Kidney epithelial cell (primary cell): ENCODE results near the gene DLGAP4. TPM values are rescaled to one million over a fixed set of nuclear protein-coding genes. Genes with fewer than 3 reads are reported as not detected.

Experiments
- DNase-seq: peaks from one replicate; pipeline ENCODE4 v3.0.0-alpha.2; 2010; ENCODE audit warnings: low read depth
- H3K27me3 ChIP-seq: 2 replicates; pipeline ENCODE4 v1.6.0; 2011; ENCODE audit warnings: low read length; ENCODE audit not compliant: control insufficient read depth, insufficient read depth
- H3K36me3 ChIP-seq: 2 replicates; pipeline ENCODE4 v1.5.1; 2011; ENCODE audit warnings: low read length; ENCODE audit not compliant: control insufficient read depth, insufficient read depth
- H3K4me3 ChIP-seq: 2 replicates; pipeline ENCODE4 v1.5.1; 2011; ENCODE audit warnings: low read depth, mild to moderate bottlenecking, control low read depth, low read length
- total RNA-seq: library from RNA; depleted of rRNA; stranded (reverse); fragments of >200 nt; gene quantifications from 2 replicates; pipeline ENCODE4 v1.2.3, GENCODE V29; 2015
- TF ChIP-seq, protein P1 (sequence below): IDR thresholded peaks from 2 replicates; pipeline ENCODE4 v1.5.1; 2011; ENCODE audit warnings: mild to moderate bottlenecking, moderate library complexity, low read length, control low read depth, inconsistent platforms; ENCODE audit not compliant: insufficient read depth, poor library complexity, severe bottlenecking

Gene DLGAP4
- total RNA-seq, 1 donor from 2014 or later, result 78.4 TPM

DNA sequence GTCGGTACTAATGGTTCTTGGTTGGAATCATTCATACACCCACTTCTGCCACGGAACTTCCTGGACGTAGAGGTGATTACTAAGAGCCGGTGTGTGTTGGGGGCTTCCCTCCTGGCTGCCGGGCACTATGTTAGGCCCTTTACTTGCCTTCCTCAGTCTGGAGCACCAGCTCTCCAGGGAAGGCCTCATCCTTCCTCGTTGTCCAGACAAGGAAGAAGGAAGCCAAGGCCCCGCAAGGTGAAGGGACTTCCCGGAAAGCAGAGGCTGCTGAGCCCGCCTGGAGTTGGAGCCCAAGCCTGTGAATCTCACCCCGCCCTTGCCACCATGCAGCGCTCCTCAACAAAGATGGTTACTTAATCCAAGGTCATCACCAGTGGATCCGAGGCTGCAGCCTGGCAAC, 43.7 kb upstream of the DLGAP4 start:
- no peak overlapping the region for H3K4me3 ChIP-seq
- no peaks in the 10 kb centered on the region for H3K36me3 ChIP-seq
- TF ChIP-seq, protein P1, sequence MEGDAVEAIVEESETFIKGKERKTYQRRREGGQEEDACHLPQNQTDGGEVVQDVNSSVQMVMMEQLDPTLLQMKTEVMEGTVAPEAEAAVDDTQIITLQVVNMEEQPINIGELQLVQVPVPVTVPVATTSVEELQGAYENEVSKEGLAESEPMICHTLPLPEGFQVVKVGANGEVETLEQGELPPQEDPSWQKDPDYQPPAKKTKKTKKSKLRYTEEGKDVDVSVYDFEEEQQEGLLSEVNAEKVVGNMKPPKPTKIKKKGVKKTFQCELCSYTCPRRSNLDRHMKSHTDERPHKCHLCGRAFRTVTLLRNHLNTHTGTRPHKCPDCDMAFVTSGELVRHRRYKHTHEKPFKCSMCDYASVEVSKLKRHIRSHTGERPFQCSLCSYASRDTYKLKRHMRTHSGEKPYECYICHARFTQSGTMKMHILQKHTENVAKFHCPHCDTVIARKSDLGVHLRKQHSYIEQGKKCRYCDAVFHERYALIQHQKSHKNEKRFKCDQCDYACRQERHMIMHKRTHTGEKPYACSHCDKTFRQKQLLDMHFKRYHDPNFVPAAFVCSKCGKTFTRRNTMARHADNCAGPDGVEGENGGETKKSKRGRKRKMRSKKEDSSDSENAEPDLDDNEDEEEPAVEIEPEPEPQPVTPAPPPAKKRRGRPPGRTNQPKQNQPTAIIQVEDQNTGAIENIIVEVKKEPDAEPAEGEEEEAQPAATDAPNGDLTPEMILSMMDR, result no peak
- peaks cover 3% of the 10 kb centered on the region for H3K27me3 ChIP-seq
- DNase-seq, result no peak

DNA sequence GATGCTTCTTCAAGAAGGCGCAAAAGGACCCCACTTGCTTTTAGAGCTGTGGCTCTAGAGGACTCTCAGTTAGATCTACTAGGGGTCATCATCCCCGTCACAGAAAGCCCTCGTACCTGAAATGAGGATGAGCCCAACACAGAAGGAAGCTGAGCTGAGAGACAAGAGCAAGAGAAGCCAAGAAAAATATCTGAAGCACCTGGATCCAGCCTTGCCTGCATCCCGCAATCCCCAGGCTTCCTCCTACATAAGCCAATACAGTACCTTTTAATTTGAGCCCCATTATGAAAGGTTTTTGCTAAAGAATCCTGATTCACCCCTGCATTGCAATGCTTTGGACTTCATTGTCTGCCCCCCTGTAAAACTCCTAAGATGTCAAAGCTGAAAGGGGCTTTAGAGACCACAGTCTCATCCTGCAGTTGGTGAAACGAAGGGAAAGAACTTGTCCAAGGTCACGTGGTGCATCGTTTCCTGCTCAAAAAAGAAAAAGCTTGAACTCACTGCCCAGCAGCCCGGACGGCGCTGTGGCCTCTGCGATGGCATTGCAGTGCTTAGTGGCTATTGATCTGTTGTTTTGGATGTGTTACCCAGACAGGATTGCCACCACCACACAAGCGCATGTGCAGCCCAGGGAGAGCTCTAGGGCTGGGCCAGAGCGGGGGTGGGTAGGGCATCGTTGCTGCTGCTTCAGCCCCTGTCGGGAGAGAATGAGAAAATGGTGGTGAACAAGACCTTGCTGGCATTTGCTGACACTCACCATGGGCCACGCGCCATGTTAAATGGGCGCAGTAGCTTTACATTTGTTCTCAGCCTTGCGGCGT, 41.5 kb upstream of the DLGAP4 start:
- no peak for DNase-seq
- TF ChIP-seq, protein P1, result no peak
- H3K36me3 ChIP-seq, result no peaks in the 10 kb centered on the region
- no peak overlapping the region for H3K4me3 ChIP-seq
- H3K27me3 ChIP-seq, result peaks cover 3% of the 10 kb centered on the region

DNA sequence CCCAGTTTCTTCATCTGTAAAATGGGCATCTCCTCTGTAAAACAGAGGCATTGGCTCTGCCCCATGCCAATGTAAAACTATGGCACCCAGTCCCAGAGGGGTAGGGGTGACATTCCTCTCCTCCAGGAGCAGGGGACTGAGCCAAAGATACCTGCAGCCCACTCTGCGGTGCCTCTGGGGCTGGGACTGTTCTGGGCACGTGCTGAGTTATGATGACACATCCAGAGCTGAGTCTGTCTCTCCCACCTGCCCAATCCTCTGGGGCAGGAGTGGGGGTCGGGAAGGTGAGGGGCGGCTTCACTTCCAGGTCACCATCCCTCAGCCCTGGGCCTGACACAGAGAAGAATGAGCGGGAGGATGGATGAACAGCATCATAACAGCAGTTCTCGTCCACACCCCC, 40.0 kb upstream of the DLGAP4 start:
- Histone ChIP-seq H3K27me3 (peaks cover 3% of the 10 kb centered on the region), H3K4me3 (no peak overlapping the region), H3K36me3 (no peaks in the 10 kb centered on the region)
- TF ChIP-seq, protein P1, result no peak
- no peak for DNase-seq

DNA sequence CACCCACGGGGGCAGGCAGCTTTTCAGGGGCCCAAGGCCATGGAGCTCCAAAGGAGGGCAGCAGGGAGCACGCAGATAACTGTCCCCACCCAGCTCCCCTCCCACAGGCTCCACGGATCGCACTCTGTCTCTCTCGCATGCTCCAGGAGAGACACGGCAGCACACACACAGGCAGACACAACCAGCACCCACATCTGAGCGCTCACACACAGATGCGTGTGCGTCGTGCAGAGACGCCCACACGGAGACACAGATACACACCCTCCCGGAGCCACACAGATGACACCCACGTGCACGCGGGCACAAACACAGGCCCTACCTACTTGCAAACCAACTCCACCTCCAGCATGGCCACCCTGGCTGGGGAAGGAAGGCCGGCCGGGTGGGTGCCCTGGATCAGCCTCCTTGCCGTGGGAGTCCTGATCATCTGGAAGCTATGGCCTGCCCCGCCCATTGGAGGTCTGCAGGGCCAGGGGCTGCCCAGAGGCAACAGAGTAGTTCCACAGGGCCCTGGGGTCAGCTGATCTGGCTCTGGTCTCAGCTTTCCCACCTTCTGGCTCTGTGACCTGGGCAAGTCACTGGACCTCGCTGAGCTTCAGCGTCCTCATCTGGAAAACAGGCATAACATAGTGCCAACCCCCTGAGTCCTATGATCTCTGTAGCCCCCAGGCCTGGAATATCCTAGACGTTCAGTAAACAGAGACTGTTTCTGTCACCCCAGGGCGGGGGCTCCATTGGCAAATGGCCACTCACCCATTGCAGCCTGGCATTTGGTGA, 38.3 kb upstream of the DLGAP4 start:
- TF ChIP-seq, protein P1, result no peak
- DNase-seq, result no peak
- H3K4me3 ChIP-seq, result no peak overlapping the region
- H3K36me3 ChIP-seq, result no peaks in the 10 kb centered on the region
- H3K27me3 ChIP-seq, result peaks cover 3% of the 10 kb centered on the region

DNA sequence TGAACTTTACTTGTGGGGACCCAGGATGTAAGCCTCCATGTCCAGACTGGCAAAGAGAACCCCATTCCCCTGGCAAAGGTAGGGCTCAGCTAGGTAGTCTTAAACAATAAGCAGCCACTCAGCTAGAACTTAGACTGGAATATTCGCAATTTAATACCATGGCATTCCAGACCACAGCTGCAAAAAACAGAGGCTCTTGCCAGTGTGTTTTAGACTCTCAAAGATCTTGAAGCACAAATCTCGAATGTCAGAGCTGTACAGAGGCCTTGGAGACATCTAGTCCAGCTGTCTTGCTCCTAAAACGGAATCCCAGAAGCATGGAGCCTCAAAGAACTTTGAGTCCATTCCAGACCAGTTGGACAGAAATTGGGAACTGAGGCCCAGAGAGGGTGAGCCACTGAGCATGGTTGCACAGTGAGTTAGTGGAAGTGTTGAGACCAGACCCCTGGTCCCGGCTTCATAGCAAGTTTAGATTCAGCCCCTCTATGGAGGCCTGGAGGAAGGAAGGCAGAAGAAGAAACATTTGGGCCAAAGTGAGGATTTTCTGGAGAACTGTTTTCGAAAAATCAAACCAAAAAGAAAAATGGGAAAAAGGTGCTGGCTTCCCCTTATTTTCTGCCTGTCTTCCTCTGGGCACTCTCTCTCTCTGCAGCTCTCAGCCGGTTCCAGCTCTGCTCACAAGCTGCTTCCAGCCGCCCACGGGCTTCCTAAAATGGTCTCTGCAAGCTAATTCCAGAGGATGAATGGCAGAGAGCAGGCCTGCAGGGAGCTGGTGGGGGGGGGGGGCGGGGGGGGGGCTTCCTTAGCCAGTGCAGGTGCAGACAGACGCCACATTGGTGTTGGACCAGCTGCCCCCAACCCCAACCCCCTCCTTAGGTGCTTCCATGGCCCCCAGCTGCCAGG, 37.4 kb upstream of the DLGAP4 start:
- TF ChIP-seq, protein P1, result no peak
- Histone ChIP-seq H3K36me3 (no peaks in the 10 kb centered on the region), H3K27me3 (peaks cover 5% of the 10 kb centered on the region), H3K4me3 (no peak overlapping the region)
- no peak for DNase-seq
